ENCODE measurements around the gene PCID2.

PCID2 gene

GRCh38 chr13:113148940-113149503 lies 59.4 kb downstream of the PCID2 start:
- Histone ChIP-seq H2AK5ac (ENCODE audit: low read length) (no peak overlapping the region), H4K12ac (ENCODE audit: low read depth, low read length) (no peak overlapping the region), H3K9me3 (ENCODE audit: insufficient read depth, low read depth, low read length) (peaks cover 4% of the 10 kb centered on the region), H3K79me1 (ENCODE audit: low read length) (peaks cover 5% of the 10 kb centered on the region), H3K27me3 (ENCODE audit: insufficient read depth, low read length) (peaks cover 13% of the 10 kb centered on the region), H3K4me2 (ENCODE audit: low read length) (no peak overlapping the region), H3K4me1 (ENCODE audit: control insufficient read depth in 1 of 2, insufficient read depth in 2 of 2, low read length in 2 of 2) (peaks cover 8 to 9% of the 10 kb centered on the region in 2 experiments), H3K36me3 (ENCODE audit: control insufficient read depth in 1 of 2, insufficient read depth in 2 of 2, low read length in 2 of 2) (no peaks in the 10 kb centered on the region), H2BK5ac (ENCODE audit: low read depth, low read length, poor library complexity) (no peak overlapping the region), H2AFZ (ENCODE audit: insufficient read depth, low read length, poor library complexity) (no peak overlapping the region), H3K79me2 (ENCODE audit: control insufficient read depth, insufficient read depth, low read length, poor library complexity) (peaks cover 4% of the 10 kb centered on the region), H3K14ac (ENCODE audit: low read length) (no peak overlapping the region), H3K27ac (ENCODE audit: low read depth, low read length) (no peak overlapping the region), H3K9ac (ENCODE audit: low read length) (no peak overlapping the region), H2BK120ac (ENCODE audit: insufficient read depth, low read length, poor library complexity) (no peak overlapping the region), H4K91ac (ENCODE audit: low read depth, low read length) (no peak overlapping the region), H4K8ac (ENCODE audit: low read depth, low read length) (no peak overlapping the region), H3K23ac (ENCODE audit: low read length) (no peak overlapping the region), H2BK12ac (ENCODE audit: low read length) (no peak overlapping the region), H3K4me3 (ENCODE audit: low read depth, low read length) (no peak overlapping the region), H3K4ac (ENCODE audit: low read depth, low read length) (no peak overlapping the region), H3K18ac (ENCODE audit: low read length) (no peak overlapping the region)
- no CpG with 5 or more reads among the region's 38 CpGs for whole genome bisulfite sequencing (ENCODE audit: extremely low coverage, insufficient coverage, insufficient read length)
- DNase-seq, result no peak

- Histone ChIP-seq H4K91ac (ENCODE audit: low read depth, low read length) (no peak overlapping the region), H3K79me2 (ENCODE audit: control insufficient read depth, insufficient read depth, low read length, poor library complexity) (peaks cover 4% of the 10 kb centered on the region), H3K23ac (ENCODE audit: low read length) (no peak overlapping the region), H2BK12ac (ENCODE audit: low read length) (no peak overlapping the region), H3K27me3 (ENCODE audit: insufficient read depth, low read length) (peaks cover 11% of the 10 kb centered on the region), H3K14ac (ENCODE audit: low read length) (no peak overlapping the region), H3K4me2 (ENCODE audit: low read length) (no peak overlapping the region), H3K4ac (ENCODE audit: low read depth, low read length) (no peak overlapping the region), H3K4me1 (ENCODE audit: control insufficient read depth in 1 of 2, insufficient read depth in 2 of 2, low read length in 2 of 2) (peaks cover 7 to 8% of the 10 kb centered on the region in 2 experiments), H4K8ac (ENCODE audit: low read depth, low read length) (no peak overlapping the region), H3K18ac (ENCODE audit: low read length) (no peak overlapping the region), H3K4me3 (ENCODE audit: low read depth, low read length) (no peak overlapping the region), H3K79me1 (ENCODE audit: low read length) (peaks cover 3% of the 10 kb centered on the region), H4K12ac (ENCODE audit: low read depth, low read length) (no peak overlapping the region), H2BK5ac (ENCODE audit: low read depth, low read length, poor library complexity) (no peak overlapping the region), H2AK5ac (ENCODE audit: low read length) (no peak overlapping the region), H2AFZ (ENCODE audit: insufficient read depth, low read length, poor library complexity) (no peak overlapping the region), H3K36me3 (ENCODE audit: control insufficient read depth in 1 of 2, insufficient read depth in 2 of 2, low read length in 2 of 2) (no peaks in the 10 kb centered on the region), H3K9me3 (ENCODE audit: insufficient read depth, low read depth, low read length) (peaks cover 4% of the 10 kb centered on the region), H2BK120ac (ENCODE audit: insufficient read depth, low read length, poor library complexity) (no peak overlapping the region), H3K27ac (ENCODE audit: low read depth, low read length) (no peak overlapping the region), H3K9ac (ENCODE audit: low read length) (no peak overlapping the region)
- no peak for DNase-seq
- no CpG with 5 or more reads among the region's 13 CpGs for WGBS (ENCODE audit: extremely low coverage, insufficient coverage, insufficient read length)
Measured at GRCh38 chr13:113148407-113148806, 60.1 kb downstream of the PCID2 start.

DNA sequence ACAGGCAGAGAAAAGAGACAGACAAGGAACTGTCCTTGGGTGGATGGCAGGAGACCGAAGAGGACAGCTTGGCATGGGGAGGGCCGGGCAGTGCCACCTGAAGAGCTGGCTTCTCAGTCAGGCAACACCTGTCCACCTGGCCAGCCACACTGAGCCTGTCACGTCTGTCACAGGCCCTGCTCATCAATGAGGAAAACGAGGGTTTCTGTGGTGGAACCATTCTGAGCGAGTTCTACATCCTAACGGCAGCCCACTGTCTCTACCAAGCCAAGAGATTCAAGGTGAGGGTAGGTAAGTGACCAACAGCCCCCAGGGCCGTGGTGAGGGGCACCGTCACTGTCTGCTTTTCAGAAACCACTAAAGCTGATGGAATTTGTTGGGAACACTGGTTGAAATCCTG lies 61.3 kb downstream of the PCID2 start:
- H3K4ac ChIP-seq (ENCODE audit: low read depth, low read length), result no peak overlapping the region
- H3K4me2 ChIP-seq (ENCODE audit: low read length), result no peak overlapping the region
- H3K27me3 ChIP-seq (ENCODE audit: insufficient read depth, low read length), result peaks cover 3% of the 10 kb centered on the region
- no peak overlapping the region for H3K23ac ChIP-seq (ENCODE audit: low read length)
- H4K12ac ChIP-seq (ENCODE audit: low read depth, low read length), result no peak overlapping the region
- no peak overlapping the region for H3K4me3 ChIP-seq (ENCODE audit: low read depth, low read length)
- H3K4me1 ChIP-seq (ENCODE audit: control insufficient read depth in 1 of 2, insufficient read depth in 2 of 2, low read length in 2 of 2), result no peaks in the 10 kb centered on the region
- no peaks in the 10 kb centered on the region for H3K79me2 ChIP-seq (ENCODE audit: control insufficient read depth, insufficient read depth, low read length, poor library complexity)
- H3K14ac ChIP-seq (ENCODE audit: low read length), result no peak overlapping the region
- peaks cover 3% of the 10 kb centered on the region for H3K9me3 ChIP-seq (ENCODE audit: insufficient read depth, low read depth, low read length)
- no peaks in the 10 kb centered on the region for H3K79me1 ChIP-seq (ENCODE audit: low read length)
- H2BK120ac ChIP-seq (ENCODE audit: insufficient read depth, low read length, poor library complexity), result no peak overlapping the region
- no peak overlapping the region for H3K9ac ChIP-seq (ENCODE audit: low read length)
- no peak overlapping the region for H2AFZ ChIP-seq (ENCODE audit: insufficient read depth, low read length, poor library complexity)
- H2BK12ac ChIP-seq (ENCODE audit: low read length), result no peak overlapping the region
- no peak overlapping the region for H4K8ac ChIP-seq (ENCODE audit: low read depth, low read length)
- H2BK5ac ChIP-seq (ENCODE audit: low read depth, low read length, poor library complexity), result no peak overlapping the region
- no peak overlapping the region for H4K91ac ChIP-seq (ENCODE audit: low read depth, low read length)
- no peak overlapping the region for H3K27ac ChIP-seq (ENCODE audit: low read depth, low read length)
- WGBS (ENCODE audit: extremely low coverage, insufficient coverage, insufficient read length), result no CpG with 5 or more reads among the region's 8 CpGs
- H3K18ac ChIP-seq (ENCODE audit: low read length), result no peak overlapping the region
- no peak overlapping the region for H2AK5ac ChIP-seq (ENCODE audit: low read length)
- no peak for DNase-seq
- H3K36me3 ChIP-seq (ENCODE audit: control insufficient read depth in 1 of 2, insufficient read depth in 2 of 2, low read length in 2 of 2), result no peaks in the 10 kb centered on the region

- H3K4me1 ChIP-seq (ENCODE audit: control insufficient read depth in 1 of 2, insufficient read depth in 2 of 2, low read length in 2 of 2), result no peaks in the 10 kb centered on the region
- H3K79me1 ChIP-seq (ENCODE audit: low read length), result no peaks in the 10 kb centered on the region
- H2AK5ac ChIP-seq (ENCODE audit: low read length), result no peak overlapping the region
- peaks cover 3% of the 10 kb centered on the region for H3K9me3 ChIP-seq (ENCODE audit: insufficient read depth, low read depth, low read length)
- H3K23ac ChIP-seq (ENCODE audit: low read length), result no peak overlapping the region
- no peak overlapping the region for H4K91ac ChIP-seq (ENCODE audit: low read depth, low read length)
- no peak overlapping the region for H3K4ac ChIP-seq (ENCODE audit: low read depth, low read length)
- no peak overlapping the region for H2BK12ac ChIP-seq (ENCODE audit: low read length)
- no peak overlapping the region for H3K9ac ChIP-seq (ENCODE audit: low read length)
- no peak overlapping the region for H3K4me3 ChIP-seq (ENCODE audit: low read depth, low read length)
- H2AFZ ChIP-seq (ENCODE audit: insufficient read depth, low read length, poor library complexity), result no peak overlapping the region
- no CpG with 5 or more reads among the region's 9 CpGs for WGBS (ENCODE audit: extremely low coverage, insufficient coverage, insufficient read length)
- no peak overlapping the region for H3K14ac ChIP-seq (ENCODE audit: low read length)
- DNase-seq, result no peak
- H2BK120ac ChIP-seq (ENCODE audit: insufficient read depth, low read length, poor library complexity), result no peak overlapping the region
- H3K27me3 ChIP-seq (ENCODE audit: insufficient read depth, low read length), result peaks cover 3% of the 10 kb centered on the region
- no peak overlapping the region for H4K8ac ChIP-seq (ENCODE audit: low read depth, low read length)
- H3K79me2 ChIP-seq (ENCODE audit: control insufficient read depth, insufficient read depth, low read length, poor library complexity), result no peaks in the 10 kb centered on the region
- H3K4me2 ChIP-seq (ENCODE audit: low read length), result no peak overlapping the region
- no peak overlapping the region for H3K27ac ChIP-seq (ENCODE audit: low read depth, low read length)
- no peak overlapping the region for H4K12ac ChIP-seq (ENCODE audit: low read depth, low read length)
- no peak overlapping the region for H2BK5ac ChIP-seq (ENCODE audit: low read depth, low read length, poor library complexity)
- H3K18ac ChIP-seq (ENCODE audit: low read length), result no peak overlapping the region
- H3K36me3 ChIP-seq (ENCODE audit: control insufficient read depth in 1 of 2, insufficient read depth in 2 of 2, low read length in 2 of 2), result no peaks in the 10 kb centered on the region
Measured at GRCh38 chr13:113146750-113147149, 61.7 kb downstream of the PCID2 start.

Data from trophoblast cell (in vitro differentiated cells and primary cell).